Activated CD4-positive, alpha-beta T cell treated with anti-CD3 and anti-CD28 coated beads, Interleukin-2, amount 50 U/mL, for 16 hours (primary cell): ENCODE results near the gene ADD1.
A peak's percentile ranks its signal among the peaks of the same experiment; 100 is the strongest.

Experiments used
- DNase-seq: peaks from one replicate; pipeline ENCODE4 v3.0.0-alpha.2; 2020

ADD1 gene, protein sequence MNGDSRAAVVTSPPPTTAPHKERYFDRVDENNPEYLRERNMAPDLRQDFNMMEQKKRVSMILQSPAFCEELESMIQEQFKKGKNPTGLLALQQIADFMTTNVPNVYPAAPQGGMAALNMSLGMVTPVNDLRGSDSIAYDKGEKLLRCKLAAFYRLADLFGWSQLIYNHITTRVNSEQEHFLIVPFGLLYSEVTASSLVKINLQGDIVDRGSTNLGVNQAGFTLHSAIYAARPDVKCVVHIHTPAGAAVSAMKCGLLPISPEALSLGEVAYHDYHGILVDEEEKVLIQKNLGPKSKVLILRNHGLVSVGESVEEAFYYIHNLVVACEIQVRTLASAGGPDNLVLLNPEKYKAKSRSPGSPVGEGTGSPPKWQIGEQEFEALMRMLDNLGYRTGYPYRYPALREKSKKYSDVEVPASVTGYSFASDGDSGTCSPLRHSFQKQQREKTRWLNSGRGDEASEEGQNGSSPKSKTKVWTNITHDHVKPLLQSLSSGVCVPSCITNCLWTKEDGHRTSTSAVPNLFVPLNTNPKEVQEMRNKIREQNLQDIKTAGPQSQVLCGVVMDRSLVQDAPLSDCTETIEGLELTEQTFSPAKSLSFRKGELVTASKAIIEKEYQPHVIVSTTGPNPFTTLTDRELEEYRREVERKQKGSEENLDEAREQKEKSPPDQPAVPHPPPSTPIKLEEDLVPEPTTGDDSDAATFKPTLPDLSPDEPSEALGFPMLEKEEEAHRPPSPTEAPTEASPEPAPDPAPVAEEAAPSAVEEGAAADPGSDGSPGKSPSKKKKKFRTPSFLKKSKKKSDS

DNA sequence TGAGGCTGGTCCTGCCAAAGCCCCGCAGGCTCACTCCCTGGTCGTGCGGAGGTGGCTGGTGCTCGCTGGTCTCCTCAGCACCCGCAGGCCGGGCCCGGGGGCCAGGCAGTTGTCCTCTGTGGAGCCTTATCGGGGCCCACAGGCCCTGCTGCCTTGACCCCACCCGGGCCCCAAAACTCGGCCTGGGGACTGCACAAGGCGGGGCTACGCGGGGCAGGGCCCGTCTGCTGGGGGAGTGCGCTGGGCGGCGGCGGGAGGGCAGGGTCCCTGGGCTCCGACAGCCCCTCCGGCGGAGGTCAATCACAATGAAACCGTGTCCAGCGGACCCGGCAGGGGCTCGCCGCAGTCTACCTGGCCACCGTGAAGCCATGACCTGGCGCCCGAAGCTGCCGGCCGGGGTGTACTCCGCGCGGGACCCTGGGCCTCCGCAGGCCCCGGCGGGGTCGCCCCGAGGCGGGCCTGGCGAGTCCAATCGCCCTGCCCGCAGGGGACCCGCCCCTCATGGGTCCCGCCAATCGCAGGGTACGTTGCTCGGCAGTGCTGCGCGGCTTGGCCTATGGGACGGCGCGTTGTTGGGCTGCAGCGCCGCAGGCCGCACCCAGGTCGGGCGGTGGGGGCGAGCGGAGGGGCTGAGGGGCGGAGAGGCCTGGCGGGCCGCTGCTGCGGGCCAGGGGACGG, at the start of gene ADD1:
TSS of gene ADD1 (plus strand) at position 582 of the 678 bp plus-strand sequence. CDS start 32,072 bp downstream, outside the sequence.
- peak; percentile 94 for DNase-seq

GRCh38 chr4:2794486-2795299, 49.0 kb upstream of the ADD1 start:
- DNase-seq: no peak

DNA sequence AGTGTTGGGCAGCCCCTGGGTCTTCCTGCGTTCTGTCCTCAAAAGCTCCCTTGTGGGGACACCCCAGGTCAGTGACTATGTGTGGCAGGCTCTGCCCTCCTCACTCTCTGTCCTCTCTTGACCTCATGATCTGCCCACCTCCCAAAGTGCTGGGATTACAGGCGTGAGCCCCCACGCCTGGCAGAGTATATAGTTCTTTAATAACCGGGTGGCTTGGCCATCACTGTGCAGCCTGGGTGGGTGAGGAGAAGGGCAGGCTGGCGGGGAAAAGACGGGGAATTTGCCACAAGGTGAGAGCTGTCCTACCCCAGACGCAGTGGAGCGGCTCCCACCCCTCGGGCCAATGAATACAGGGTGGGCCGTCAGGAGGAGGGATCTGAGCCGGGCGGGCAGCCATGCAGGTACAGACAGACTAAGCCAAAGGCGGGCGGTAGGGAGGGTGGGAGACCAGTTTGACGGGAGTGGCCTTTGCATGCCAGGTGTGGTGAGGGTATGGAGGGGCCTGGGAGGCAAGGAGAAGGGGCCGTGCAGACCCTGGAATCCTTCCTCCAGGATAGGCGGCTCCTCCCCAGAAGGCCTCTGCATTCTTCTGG, 48.2 kb upstream of the ADD1 start:
- DNase-seq: no peak

GRCh38 chr4:2795893-2796848, 47.5 kb upstream of the ADD1 start:
- no peak for DNase-seq

GRCh38 chr4:2796849-2797544, 46.6 kb upstream of the ADD1 start:
- no peak for DNase-seq

- peak; percentile 56 for DNase-seq
Measured at GRCh38 chr4:2797545-2798305, 45.9 kb upstream of the ADD1 start.

- peak; percentile 57 for DNase-seq
Measured at GRCh38 chr4:2798399-2799223, 45.0 kb upstream of the ADD1 start.

- no peak for DNase-seq
Measured at GRCh38 chr4:2799224-2799911, 44.3 kb upstream of the ADD1 start.

- no peak for DNase-seq
Measured at GRCh38 chr4:2799971-2800690, 43.5 kb upstream of the ADD1 start.

DNA sequence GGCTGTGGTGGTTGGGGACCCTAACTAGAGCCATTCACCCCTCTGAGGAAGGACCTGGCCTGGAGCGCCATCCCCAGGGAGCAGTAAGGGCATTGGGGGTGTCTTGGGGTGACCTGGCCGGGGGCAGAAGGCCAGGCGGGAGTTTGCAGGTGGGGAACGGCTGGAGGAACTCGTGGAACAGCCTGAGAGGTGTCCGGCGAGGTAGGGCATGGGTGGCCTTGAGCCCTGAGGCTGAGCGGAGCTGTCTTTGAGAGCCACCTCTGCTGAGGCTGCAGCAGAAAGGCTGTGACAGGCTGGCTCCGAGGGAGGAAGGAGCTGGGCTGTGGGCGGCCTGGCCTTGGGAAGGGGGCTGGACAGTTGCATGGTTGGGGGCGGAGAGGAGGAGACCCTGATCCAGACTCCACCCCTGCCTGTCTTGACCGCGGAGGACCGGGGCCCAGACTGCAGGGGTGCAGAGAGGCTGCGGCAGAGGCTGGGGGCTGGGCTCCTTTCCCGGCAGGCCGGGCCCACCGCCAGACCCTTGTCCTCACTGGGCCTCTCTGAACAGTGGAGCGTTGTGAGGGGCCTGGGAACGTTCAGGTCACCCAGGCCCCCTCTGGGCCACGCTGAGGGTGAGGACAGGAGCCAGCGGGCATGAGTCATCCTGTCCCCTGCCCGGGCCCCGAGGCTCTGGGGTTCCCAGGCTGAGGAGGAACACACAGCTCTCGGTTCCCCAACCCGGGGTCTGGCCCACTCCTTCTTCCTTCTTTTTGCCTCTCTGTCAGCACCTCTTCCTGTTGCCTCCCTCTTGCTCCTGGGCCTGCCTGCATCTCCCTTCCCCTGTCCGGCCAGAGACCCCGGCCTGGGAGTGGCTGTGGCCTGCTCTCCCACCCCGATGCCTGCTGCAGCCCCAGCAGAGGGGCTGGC, 42.7 kb upstream of the ADD1 start:
- no peak for DNase-seq

DNA sequence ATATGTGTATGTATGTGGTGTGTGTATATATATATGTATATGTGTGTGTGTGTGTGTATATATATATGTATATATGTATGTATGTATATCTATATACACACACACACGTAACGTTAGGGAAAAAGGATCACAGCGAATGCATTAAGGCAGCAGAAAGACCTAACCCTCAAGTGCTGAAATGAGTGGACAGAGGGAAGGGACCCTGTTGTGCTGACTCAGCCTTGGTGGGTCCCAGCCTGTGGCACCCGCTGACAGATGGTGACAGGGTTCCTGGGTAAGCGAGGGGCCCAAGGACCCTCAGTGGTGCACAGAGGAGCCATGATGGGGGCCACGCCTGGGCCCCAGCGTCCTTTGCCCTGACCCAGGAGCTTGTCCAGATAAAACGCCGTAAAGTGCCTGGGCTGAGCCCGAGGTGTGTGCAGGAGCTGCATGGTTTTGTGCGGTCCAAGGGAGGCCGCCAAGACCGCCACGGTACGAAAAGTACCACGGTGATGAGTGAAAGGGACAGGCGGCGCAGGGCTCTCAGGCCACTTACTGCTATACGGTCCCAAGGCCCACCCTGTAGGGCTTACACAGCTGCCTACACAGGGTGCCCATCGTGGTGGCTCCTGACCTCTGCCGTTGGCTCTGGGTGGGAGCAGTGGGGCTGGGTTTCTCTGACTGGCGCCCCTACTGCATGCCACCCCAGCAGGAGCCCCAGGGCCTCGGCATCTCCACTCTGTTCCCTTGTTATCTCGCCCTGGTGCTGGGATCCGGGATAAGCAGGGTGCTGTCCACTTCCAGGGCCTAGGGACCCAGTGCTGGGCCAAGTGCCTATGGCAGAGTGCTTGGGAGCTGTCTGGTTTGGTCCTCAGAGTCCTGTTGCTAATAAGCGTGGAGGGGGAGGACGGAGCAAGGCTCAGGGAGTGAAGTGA, 40.8 kb upstream of the ADD1 start:
- no peak for DNase-seq

DNA sequence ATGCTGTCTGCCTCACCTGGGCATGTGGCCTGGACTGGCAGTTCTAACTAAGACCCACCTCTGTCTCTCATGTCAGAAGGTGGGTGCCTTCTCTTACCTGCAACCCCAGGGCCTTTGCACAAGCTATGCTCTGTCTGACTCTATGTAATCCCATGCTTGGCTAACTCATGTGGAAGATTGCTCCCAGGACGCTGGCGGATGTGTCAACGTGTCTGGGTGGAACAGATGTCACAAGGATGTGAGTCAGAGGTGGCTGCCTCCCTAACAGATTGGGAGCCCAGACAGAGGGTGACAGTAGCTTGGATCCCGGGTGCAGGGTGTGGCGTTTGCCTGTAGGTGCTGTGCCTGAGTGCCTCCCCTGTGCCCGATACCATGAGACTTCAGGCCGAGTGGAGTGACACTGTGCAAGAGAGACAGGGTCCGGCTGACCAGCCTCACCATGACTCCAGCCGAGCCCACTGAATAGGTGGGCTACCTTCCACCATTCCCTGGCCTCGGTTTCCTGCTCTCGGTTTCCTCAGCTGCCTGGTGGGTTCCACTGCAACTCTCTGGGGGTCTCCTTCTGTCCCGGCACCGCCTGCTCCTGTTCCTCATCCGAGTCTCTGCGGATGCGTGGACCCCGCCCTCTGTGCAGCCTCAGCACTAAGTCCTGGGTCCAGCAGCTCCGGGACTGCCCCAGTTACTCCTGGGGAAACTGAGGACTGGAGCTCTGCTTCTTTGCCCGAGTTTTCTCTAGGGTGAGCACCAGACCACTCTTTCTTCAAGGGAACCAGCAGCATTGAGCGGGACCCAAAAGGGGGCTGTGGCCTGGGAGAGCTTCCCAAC, 39.8 kb upstream of the ADD1 start:
- DNase-seq: no peak

DNA sequence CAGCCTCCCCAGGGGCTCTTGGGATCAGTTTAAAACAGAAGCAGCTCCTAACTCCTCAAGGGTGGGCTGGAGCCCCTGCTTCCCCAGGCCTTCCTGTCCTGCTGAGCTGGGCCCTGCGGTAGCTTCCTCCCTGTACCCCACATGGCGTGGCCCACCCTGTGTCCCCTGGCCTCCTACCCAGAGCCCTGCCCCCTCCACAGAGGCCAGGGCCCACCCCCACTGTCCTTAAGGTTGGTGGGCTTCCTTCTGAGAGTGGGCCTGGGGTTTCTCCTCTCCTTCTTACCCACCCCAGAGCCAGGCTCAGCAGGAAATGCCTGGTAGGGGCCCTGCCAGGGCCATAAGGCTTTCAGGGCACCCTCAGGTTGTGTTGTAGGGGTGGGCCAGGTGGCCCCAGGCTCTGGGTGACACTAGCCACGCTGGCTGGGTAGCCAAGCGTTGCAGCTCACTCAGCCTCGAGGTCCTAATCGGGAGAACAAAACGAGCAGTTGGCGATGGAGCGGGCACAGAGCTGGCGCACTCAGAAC, 39.1 kb upstream of the ADD1 start:
- DNase-seq: no peak

DNA sequence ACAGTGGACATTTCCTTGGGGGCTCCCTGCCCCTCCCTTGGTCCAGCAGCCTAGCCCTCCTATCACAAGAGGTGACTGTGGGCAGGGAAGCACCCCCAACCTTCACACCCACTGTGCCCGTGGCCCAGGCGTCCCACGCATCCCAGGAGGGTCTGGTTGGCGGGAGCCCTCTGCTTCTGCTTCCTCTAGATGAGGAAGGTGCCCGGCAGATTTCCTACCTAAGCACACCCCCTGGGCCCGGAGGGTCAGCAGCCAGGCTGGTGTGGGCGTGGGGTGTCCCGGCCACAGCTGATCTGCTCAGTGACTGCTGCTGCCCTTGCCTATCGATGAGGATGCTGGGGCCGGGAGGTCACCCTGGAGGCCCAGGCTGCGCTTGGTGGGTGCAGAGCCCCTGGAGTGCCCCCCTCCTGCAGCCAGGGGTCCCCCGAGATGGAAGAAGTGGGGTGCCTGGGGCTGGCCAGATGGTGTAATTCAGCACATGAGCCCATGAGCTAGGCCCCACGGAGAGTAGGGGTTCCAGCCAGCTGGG, 38.6 kb upstream of the ADD1 start:
- no peak for DNase-seq
